ENCODE data around the gene ELAVL2. TPM values are rescaled to one million over a fixed set of nuclear protein-coding genes. Genes with fewer than 3 reads are reported as not detected.

Gene ELAVL2
- total RNA-seq, result 0.36 to 1.4 TPM (median 0.37 TPM) in 3 replicates
- long read RNA-seq, result 0 reads

GRCh38 chr9:23826120-23826629, at the start of gene ELAVL2:
TSS of gene ELAVL2 (minus strand) at chr9:23826240. CDS start at chr9:23762234, 64,006 bp downstream.
- Mint-ChIP-seq H3K9me3 (ENCODE audit: low read depth) (no peaks in the 10 kb centered on the region), H3K4me3 (ENCODE audit: unreplicated experiment) (no peak within 1 kb of the TSS), H3K36me3 (ENCODE audit: low read depth) (peaks cover under 1% of the 10 kb centered on the region), H3K27me3 (ENCODE audit: low read depth) (peaks cover 36% of the 10 kb centered on the region), H3K27ac (ENCODE audit: unreplicated experiment) (no peak within 1 kb of the TSS), H3K4me1 (ENCODE audit: low read depth) (peaks cover 7% of the 10 kb centered on the region)
- DNase-seq (ENCODE audit: low spot score), result peak; percentile 94
- TF ChIP-seq CTCF (IDR thresholded peaks at IDR 0.05), result no peak

- no peaks in the 10 kb centered on the region for H3K4me1 Mint-ChIP-seq (ENCODE audit: low read depth)
- DNase-seq (ENCODE audit: low spot score), result no peak
- H3K36me3 Mint-ChIP-seq (ENCODE audit: low read depth), result peaks cover under 1% of the 10 kb centered on the region
- no peak overlapping the region for H3K4me3 Mint-ChIP-seq (ENCODE audit: unreplicated experiment)
- no peak overlapping the region for H3K27ac Mint-ChIP-seq (ENCODE audit: unreplicated experiment)
- TF ChIP-seq CTCF (IDR thresholded peaks at IDR 0.05), result no peak
- no peaks in the 10 kb centered on the region for H3K27me3 Mint-ChIP-seq (ENCODE audit: low read depth)
- peaks cover 9% of the 10 kb centered on the region for H3K9me3 Mint-ChIP-seq (ENCODE audit: low read depth)
These were observed 32.2 kb upstream of the ELAVL2 start for GRCh38 chr9:23858234-23858633.

DNA sequence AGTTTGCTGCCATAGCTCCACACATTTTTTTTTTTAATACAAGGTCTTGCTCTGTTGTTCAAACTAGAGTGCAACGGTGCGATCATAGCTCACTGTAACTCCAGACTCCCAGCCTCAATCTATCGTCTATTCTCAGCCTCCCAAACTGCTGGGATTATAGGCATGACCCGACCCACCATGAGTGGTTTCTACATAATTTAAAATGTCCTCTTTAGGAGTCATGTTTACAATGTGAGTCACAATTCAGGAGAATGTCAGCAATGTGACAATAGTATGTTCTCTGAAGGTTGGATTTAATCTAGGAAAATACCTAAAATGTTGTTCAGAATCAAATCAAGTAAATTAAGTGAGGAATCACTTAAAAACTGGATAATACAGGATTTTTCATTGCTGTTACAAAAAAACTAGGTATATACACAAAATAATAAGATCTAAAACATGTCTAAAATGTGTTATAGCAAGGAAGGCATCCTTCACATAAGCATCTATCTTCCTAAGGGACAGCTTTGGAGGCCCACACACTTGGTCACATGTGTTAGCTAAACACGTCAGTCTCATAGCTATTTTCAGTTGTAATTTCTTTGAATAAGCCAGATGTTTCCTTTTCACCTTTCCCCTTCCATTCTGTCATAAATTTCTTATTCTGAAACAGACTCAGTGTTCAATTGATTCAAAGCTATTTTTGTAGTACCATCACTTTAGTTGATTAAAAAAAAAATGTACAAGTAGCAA, 30.0 kb upstream of the ELAVL2 start:
- H3K4me3 Mint-ChIP-seq (ENCODE audit: unreplicated experiment), result no peak overlapping the region
- H3K27ac Mint-ChIP-seq (ENCODE audit: unreplicated experiment), result no peak overlapping the region
- peaks cover 9% of the 10 kb centered on the region for H3K27me3 Mint-ChIP-seq (ENCODE audit: low read depth)
- peaks cover 5% of the 10 kb centered on the region for H3K4me1 Mint-ChIP-seq (ENCODE audit: low read depth)
- peaks cover 1% of the 10 kb centered on the region for H3K9me3 Mint-ChIP-seq (ENCODE audit: low read depth)
- H3K36me3 Mint-ChIP-seq (ENCODE audit: low read depth), result no peaks in the 10 kb centered on the region
- TF ChIP-seq CTCF (IDR thresholded peaks at IDR 0.05), result no peak
- no peak for DNase-seq (ENCODE audit: low spot score)

DNA sequence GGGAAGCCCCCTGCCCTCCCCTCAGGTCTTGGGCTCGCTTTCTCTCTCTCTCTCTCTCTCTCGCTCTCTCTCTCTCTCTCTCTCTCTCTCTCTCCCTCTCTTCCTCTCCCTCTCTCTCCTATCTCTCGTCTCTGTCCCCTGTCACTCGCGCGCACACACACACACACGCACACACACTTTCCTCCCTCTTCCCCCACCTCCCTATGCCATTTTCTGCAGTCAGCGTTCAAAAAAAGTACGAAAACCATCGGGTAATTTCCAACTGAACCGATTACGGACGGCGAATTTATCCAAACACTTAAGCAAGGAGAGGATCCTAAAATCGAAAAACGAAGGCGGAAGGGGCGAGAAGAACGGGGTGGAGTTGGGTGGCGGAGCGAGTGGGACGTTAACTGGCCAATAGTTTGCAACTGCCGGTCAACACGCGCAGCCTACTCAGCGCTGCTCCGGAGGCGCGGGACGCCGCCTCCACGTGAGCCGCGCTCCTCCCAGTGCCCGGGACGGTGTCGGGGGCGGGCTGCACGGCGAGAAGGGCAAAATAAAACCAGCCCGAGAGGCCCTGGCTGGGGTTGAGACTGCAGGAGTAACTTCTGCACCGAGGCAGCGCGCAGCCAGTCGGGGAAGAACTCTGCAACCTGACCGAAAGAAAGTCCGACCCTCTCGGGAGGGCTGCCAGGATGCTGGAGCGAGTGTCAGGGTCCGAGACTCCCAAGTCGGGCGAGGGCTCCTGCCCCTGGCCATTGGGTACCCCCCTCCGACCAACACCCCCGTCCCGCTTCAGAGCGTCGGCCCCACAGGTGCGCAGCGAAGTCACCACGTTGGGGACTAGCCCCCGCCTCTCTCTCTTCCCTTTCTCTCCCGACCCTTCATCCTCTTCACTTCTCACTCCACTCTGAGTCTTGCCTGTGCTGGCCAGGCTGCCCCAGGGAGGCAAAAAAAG, 24.9 kb upstream of the ELAVL2 start:
- H3K27ac Mint-ChIP-seq (ENCODE audit: unreplicated experiment), result no peak overlapping the region
- peak overlapping the region; percentile 61 for H3K4me3 Mint-ChIP-seq (ENCODE audit: unreplicated experiment)
- peaks cover 20% of the 10 kb centered on the region for H3K4me1 Mint-ChIP-seq (ENCODE audit: low read depth)
- H3K27me3 Mint-ChIP-seq (ENCODE audit: low read depth), result peaks cover 28% of the 10 kb centered on the region
- peak; percentile 73 for DNase-seq (ENCODE audit: low spot score)
- TF ChIP-seq CTCF (IDR thresholded peaks at IDR 0.05), result no peak
- H3K36me3 Mint-ChIP-seq (ENCODE audit: low read depth), result no peaks in the 10 kb centered on the region
- no peaks in the 10 kb centered on the region for H3K9me3 Mint-ChIP-seq (ENCODE audit: low read depth)

GRCh38 chr9:23850242-23850689, 24.2 kb upstream of the ELAVL2 start:
- Mint-ChIP-seq H3K4me3 (ENCODE audit: unreplicated experiment) (peak overlapping the region; percentile 26), H3K4me1 (ENCODE audit: low read depth) (peaks cover 20% of the 10 kb centered on the region), H3K27me3 (ENCODE audit: low read depth) (peaks cover 28% of the 10 kb centered on the region), H3K36me3 (ENCODE audit: low read depth) (no peaks in the 10 kb centered on the region), H3K27ac (ENCODE audit: unreplicated experiment) (no peak overlapping the region), H3K9me3 (ENCODE audit: low read depth) (no peaks in the 10 kb centered on the region)
- TF ChIP-seq CTCF (IDR thresholded peaks at IDR 0.05), result no peak
- DNase-seq (ENCODE audit: low spot score), result peak; percentile 56

Measured in chondrocyte (in vitro differentiated cells).